ENCODE measurements around the gene CCDC184. TPM values are rescaled to one million over a fixed set of nuclear protein-coding genes. Genes with fewer than 3 reads are reported as not detected.
"Not testable (repeated sequence)": the region's sequence is repeated elsewhere in the genome, so short reads cannot be mapped to it uniquely, and the experiment has no call there.

Gene CCDC184
- total and polyA plus RNA-seq, 2 donors (not counting 1 experiment from before 2014, with no cell fraction given) = 0.54 to 1.4 TPM

GRCh38 chr12:48231169-48231958 lies 47.9 kb downstream of the CCDC184 start:
- H3K27ac Mint-ChIP-seq; H3K4me1 ChIP-seq (ENCODE audit: control insufficient read depth in 2 of 2, insufficient read depth in 2 of 2, low read length in 2 of 2); DNase-seq; H3K4me3 Mint-ChIP-seq; H3K79me2 ChIP-seq (ENCODE audit: control insufficient read depth, insufficient read depth, low read length); POLR2A ChIA-PET; H3K27me3 ChIP-seq (replicated peaks in 1 of 4; ENCODE audit: control extremely low read depth in 1 of 4, control insufficient read depth in 3 of 4, insufficient read depth in 4 of 4, low read length in 3 of 4); H3K4me3 ChIP-seq (ENCODE audit: control extremely low read depth in 1 of 5, extremely low read depth in 1 of 5, insufficient read depth in 1 of 5, low read depth in 2 of 5, low read length in 4 of 5); H3K27ac ChIP-seq (ENCODE audit: low read length in 2 of 2); H3K4me2 ChIP-seq (replicated peaks; ENCODE audit: low read depth, low read length, poor library complexity, severe bottlenecking); H4K20me1 ChIP-seq (ENCODE audit: control insufficient read depth, insufficient read depth, low read length, poor library complexity, severe bottlenecking); ATAC-seq (ENCODE audit: low read depth); H3K4me1 Mint-ChIP-seq; H3K36me3 ChIP-seq (replicated peaks in 1 of 2; ENCODE audit: control extremely low read depth in 1 of 2, control insufficient read depth in 1 of 2, extremely low read depth in 1 of 2, insufficient read depth in 2 of 2, low read length in 1 of 2); H3K9me3 ChIP-seq (ENCODE audit: control extremely low read depth in 1 of 3, control insufficient read depth in 2 of 3, insufficient read depth in 1 of 3, low read length in 2 of 3); H3K9me3 Mint-ChIP-seq (ENCODE audit: insufficient read depth); H2AFZ ChIP-seq (ENCODE audit: insufficient read depth, low read depth, low read length, poor library complexity, severe bottlenecking); intact Hi-C loops (cut with micrococcal nuclease); H3K9ac ChIP-seq (ENCODE audit: low read length): not testable (repeated sequence)
- CTCF ChIA-PET = interaction anchor here (1.0 kb wide), 1 partner anchor 34 kb away, joined by 3 read pairs; no protein-coding TSS in a partner anchor
- WGBS (ENCODE audit: insufficient coverage) = 100% methylated on average over 1 of the region's 2 CpGs
- peaks cover 32% of the 10 kb centered on the region for H3K27me3 Mint-ChIP-seq

Other genes starting within 250 kb of the CCDC184 start
- 32.9 and 37.5 TPM in 2 replicates for gene TMEM106C, start 220.0 kb upstream of the CCDC184 start, total RNA-seq
- 32.2 and 44.2 TPM in 2 replicates for gene TMEM106C, start 220.0 kb upstream of the CCDC184 start, polyA plus RNA-seq
- not detected in 2 replicates for gene COL2A1, start 179.2 kb upstream of the CCDC184 start, total RNA-seq
- not detected in 2 replicates for gene COL2A1, start 179.2 kb upstream of the CCDC184 start, polyA plus RNA-seq
- 43.8 and 44.8 TPM in 2 replicates for gene SENP1, start 77.6 kb upstream of the CCDC184 start, total RNA-seq
- 7.3 and 8.9 TPM in 2 replicates for gene SENP1, start 77.6 kb upstream of the CCDC184 start, polyA plus RNA-seq
- 42.5 and 43.0 TPM in 2 replicates for gene PFKM, start 64.3 kb upstream of the CCDC184 start, total RNA-seq
- gene PFKM, start 64.3 kb upstream of the CCDC184 start, polyA plus RNA-seq = 20.3 and 20.8 TPM in 2 replicates
- gene ASB8, start 26.1 kb upstream of the CCDC184 start, total RNA-seq = 53.2 and 54.8 TPM in 2 replicates
- 22.7 and 26.0 TPM in 2 replicates for gene ASB8, start 26.1 kb upstream of the CCDC184 start, polyA plus RNA-seq
- not detected in 2 replicates for gene OR10AD1, start 19.6 kb downstream of the CCDC184 start, total RNA-seq
- gene OR10AD1, start 19.6 kb downstream of the CCDC184 start, polyA plus RNA-seq = not detected in 2 replicates
- 29.7 and 34.2 TPM in 2 replicates for gene ZNF641, start 167.3 kb downstream of the CCDC184 start, total RNA-seq
- gene ZNF641, start 167.3 kb downstream of the CCDC184 start, polyA plus RNA-seq = 7.6 and 10.3 TPM in 2 replicates